ENCODE measurements around the gene FBXO5.

The FBXO5 gene

GRCh38 chr6:152982904-152983636 lies at the start of gene FBXO5:
TSS of gene FBXO5 (minus strand) at chr6:152983041. CDS start at chr6:152982959, 82 bp downstream.
- peaks cover 30% of the 10 kb centered on the region for H3K36me3 Mint-ChIP-seq
- H3K4me1 Mint-ChIP-seq: peaks cover 41% of the 10 kb centered on the region
- peak within 1 kb of the TSS; percentile 87 for H3K4me3 Mint-ChIP-seq
- no peaks in the 10 kb centered on the region for H3K9me3 Mint-ChIP-seq
- ATAC-seq: peak; percentile 97
- H3K27ac Mint-ChIP-seq: peak within 1 kb of the TSS; percentile 88
- no peaks in the 10 kb centered on the region for H3K27me3 Mint-ChIP-seq

GRCh38 chr6:153032255-153032882 lies 49.5 kb upstream of the FBXO5 start:
- H3K27ac Mint-ChIP-seq: no peak overlapping the region
- no peaks in the 10 kb centered on the region for H3K36me3 Mint-ChIP-seq
- H3K9me3 Mint-ChIP-seq: no peaks in the 10 kb centered on the region
- ATAC-seq: no peak
- peaks cover 34% of the 10 kb centered on the region for H3K27me3 Mint-ChIP-seq
- H3K4me3 Mint-ChIP-seq: no peak overlapping the region
- no peaks in the 10 kb centered on the region for H3K4me1 Mint-ChIP-seq

- ATAC-seq: no peak
- Mint-ChIP-seq H3K4me1 (no peaks in the 10 kb centered on the region), H3K36me3 (no peaks in the 10 kb centered on the region)
These were observed 48.6 kb upstream of the FBXO5 start for GRCh38 chr6:153031335-153031955.

GRCh38 chr6:153028963-153029362 lies 46.1 kb upstream of the FBXO5 start:
- ATAC-seq: no peak
- Mint-ChIP-seq H3K27me3 (peaks cover 22% of the 10 kb centered on the region), H3K27ac (no peak overlapping the region), H3K4me3 (no peak overlapping the region), H3K36me3 (no peaks in the 10 kb centered on the region), H3K9me3 (no peaks in the 10 kb centered on the region), H3K4me1 (peaks cover 5% of the 10 kb centered on the region)

More at GRCh38 chr6:153031335-153031955, 48.6 kb upstream of the FBXO5 start:
- Mint-ChIP-seq H3K27ac (no peak overlapping the region), H3K27me3 (peaks cover 25% of the 10 kb centered on the region), H3K9me3 (no peaks in the 10 kb centered on the region), H3K4me3 (no peak overlapping the region)

GRCh38 chr6:153028286-153028685 lies 45.4 kb upstream of the FBXO5 start:
- Mint-ChIP-seq H3K9me3 (no peaks in the 10 kb centered on the region), H3K27me3 (peaks cover 22% of the 10 kb centered on the region), H3K27ac (no peak overlapping the region), H3K4me3 (no peak overlapping the region), H3K36me3 (no peaks in the 10 kb centered on the region), H3K4me1 (peaks cover 5% of the 10 kb centered on the region)
- ATAC-seq: no peak

- H3K27me3 Mint-ChIP-seq: peaks cover 22% of the 10 kb centered on the region
These were observed 44.6 kb upstream of the FBXO5 start for GRCh38 chr6:153027480-153027879.

GRCh38 chr6:153024709-153025017 lies 41.8 kb upstream of the FBXO5 start:
- ATAC-seq: no peak
- Mint-ChIP-seq H3K27me3 (peaks cover 16% of the 10 kb centered on the region), H3K9me3 (no peaks in the 10 kb centered on the region), H3K4me3 (no peak overlapping the region), H3K4me1 (peaks cover 5% of the 10 kb centered on the region), H3K36me3 (no peaks in the 10 kb centered on the region), H3K27ac (no peak overlapping the region)

More at GRCh38 chr6:153027480-153027879, 44.6 kb upstream of the FBXO5 start:
- H3K9me3 Mint-ChIP-seq: no peaks in the 10 kb centered on the region
- H3K4me1 Mint-ChIP-seq: peaks cover 5% of the 10 kb centered on the region
- H3K4me3 Mint-ChIP-seq: no peak overlapping the region
- H3K27ac Mint-ChIP-seq: no peak overlapping the region
- no peak for ATAC-seq
- H3K36me3 Mint-ChIP-seq: no peaks in the 10 kb centered on the region

- Mint-ChIP-seq H3K27me3 (peaks cover 12% of the 10 kb centered on the region), H3K27ac (no peak overlapping the region)
These were observed 41.3 kb upstream of the FBXO5 start for GRCh38 chr6:153023977-153024708.

GRCh38 chr6:153018355-153018754 lies 35.5 kb upstream of the FBXO5 start:
- peaks cover 23% of the 10 kb centered on the region for H3K27me3 Mint-ChIP-seq
- no peak for ATAC-seq
- H3K36me3 Mint-ChIP-seq: no peaks in the 10 kb centered on the region
- H3K4me1 Mint-ChIP-seq: no peaks in the 10 kb centered on the region
- no peak overlapping the region for H3K4me3 Mint-ChIP-seq
- H3K27ac Mint-ChIP-seq: no peak overlapping the region
- no peaks in the 10 kb centered on the region for H3K9me3 Mint-ChIP-seq

More at GRCh38 chr6:153023977-153024708, 41.3 kb upstream of the FBXO5 start:
- peak; percentile 81 for ATAC-seq
- peaks cover 5% of the 10 kb centered on the region for H3K4me1 Mint-ChIP-seq
- H3K36me3 Mint-ChIP-seq: no peaks in the 10 kb centered on the region
- no peak overlapping the region for H3K4me3 Mint-ChIP-seq
- H3K9me3 Mint-ChIP-seq: no peaks in the 10 kb centered on the region

GRCh38 chr6:153016846-153017245 lies 34.0 kb upstream of the FBXO5 start:
- Mint-ChIP-seq H3K36me3 (no peaks in the 10 kb centered on the region), H3K27me3 (peaks cover 23% of the 10 kb centered on the region), H3K9me3 (no peaks in the 10 kb centered on the region), H3K4me1 (no peaks in the 10 kb centered on the region), H3K27ac (no peak overlapping the region), H3K4me3 (no peak overlapping the region)
- no peak for ATAC-seq

GRCh38 chr6:153015094-153015640 lies 32.3 kb upstream of the FBXO5 start:
- Mint-ChIP-seq H3K9me3 (no peaks in the 10 kb centered on the region), H3K4me3 (no peak overlapping the region), H3K27ac (no peak overlapping the region), H3K36me3 (no peaks in the 10 kb centered on the region), H3K27me3 (peaks cover 23% of the 10 kb centered on the region), H3K4me1 (no peaks in the 10 kb centered on the region)
- ATAC-seq: no peak

- no peaks in the 10 kb centered on the region for H3K36me3 Mint-ChIP-seq
- H3K4me1 Mint-ChIP-seq: no peaks in the 10 kb centered on the region
- no peak for ATAC-seq
- peaks cover 18% of the 10 kb centered on the region for H3K27me3 Mint-ChIP-seq
- H3K4me3 Mint-ChIP-seq: no peak overlapping the region
- H3K27ac Mint-ChIP-seq: no peak overlapping the region
- no peaks in the 10 kb centered on the region for H3K9me3 Mint-ChIP-seq
These were observed 30.6 kb upstream of the FBXO5 start for GRCh38 chr6:153013438-153013837.

GRCh38 chr6:153012856-153013255 lies 30.0 kb upstream of the FBXO5 start:
- Mint-ChIP-seq H3K4me3 (no peak overlapping the region), H3K27me3 (peaks cover 12% of the 10 kb centered on the region), H3K27ac (no peak overlapping the region), H3K4me1 (no peaks in the 10 kb centered on the region), H3K9me3 (no peaks in the 10 kb centered on the region), H3K36me3 (no peaks in the 10 kb centered on the region)
- no peak for ATAC-seq

- Mint-ChIP-seq H3K27me3 (no peaks in the 10 kb centered on the region), H3K9me3 (no peaks in the 10 kb centered on the region), H3K4me1 (peaks cover 31% of the 10 kb centered on the region), H3K4me3 (peak overlapping the region; percentile 95), H3K36me3 (peaks cover 10% of the 10 kb centered on the region), H3K27ac (peak overlapping the region; percentile 83)
- peak; percentile 1 for ATAC-seq
These were observed 20.5 kb upstream of the FBXO5 start for GRCh38 chr6:153003366-153003690.
